Thyroid gland (tissue), 4 donors: ENCODE measurements around the gene MAD1L1. TPM values are rescaled to one million over a fixed set of nuclear protein-coding genes. Genes with fewer than 3 reads are reported as not detected.

Experiments used
- DNase-seq, 2 donors: peaks; one replicate each; pipeline ENCODE4 v3.0.0-alpha.2; 2019
- H3K27ac ChIP-seq, 3 donors: fragments of 200-600 bp; sonication (generic); 1 replicate in 2 of 3; 2 replicates in 1 of 3; pipeline ENCODE4 v1.5.1; 2016 to 2019; ENCODE audit warnings: mild to moderate bottlenecking in 1 of 3, moderate library complexity in 1 of 3
- H3K27me3 ChIP-seq: fragments of 200-600 bp; sonication (generic); one replicate; pipeline ENCODE4 v1.5.1; 2019
- H3K36me3 ChIP-seq, 2 donors: fragments of 200-600 bp; sonication (generic); one replicate each; pipeline ENCODE4 v1.5.1; 2016 to 2019
- H3K4me1 ChIP-seq, 2 donors: fragments of 200-600 bp; sonication (generic); one replicate each; pipeline ENCODE4 v1.5.1; 2017 to 2019
- H3K4me3 ChIP-seq, 3 donors: fragments of 200-600 bp; sonication (generic); replicated peaks in 1 of 3; 1 replicate in 2 of 3; 2 replicates in 1 of 3; pipeline ENCODE4 v1.5.1; 2016; ENCODE audit warnings: mild to moderate bottlenecking in 1 of 3
- H3K9me3 ChIP-seq: fragments of 200-600 bp; sonication (generic); one replicate; pipeline ENCODE4 v1.5.1; 2017
- POLR2A ChIP-seq, 2 donors: fragments of 450-650 bp; IDR thresholded peaks; one replicate each; pipeline ENCODE4 v1.6.1; 2017; ENCODE audit warnings: antibody characterized with exemption in 2 of 2, mild to moderate bottlenecking in 2 of 2, moderate library complexity in 1 of 2
- WGBS, 2 donors: methylation state at CpG; one replicate each; pipeline ENCODE4 v1.1.5; 2017; 5-methylcytosine and 5-hydroxymethylcytosine counted together
- intact Hi-C: fragments of 100-400 bp; cut with DNase I; formaldehyde crosslinking; loops from one replicate; pipeline ENCODE4 v1.15.1; 2023
- total RNA-seq, 4 donors: library from RNA; depleted of rRNA; stranded (reverse); fragments of >200 nt; gene quantifications; one replicate each; pipeline ENCODE4 v1.2.3, GENCODE V29; 2016
- TF ChIP-seq, protein P1 (sequence below), 6 experiments: fragments of 200-600 bp in 3 of 6; fragments of 450-650 bp in 3 of 6; sonication (generic) in 3 of 6; IDR thresholded peaks; one replicate each; pipeline ENCODE4 v1.5.1; 2016 to 2019; ENCODE audit warnings: antibody characterized with exemption in 6 of 6, mild to moderate bottlenecking in 2 of 6, inconsistent platforms in 1 of 6, moderate library complexity in 1 of 6

The MAD1L1 gene
- total RNA-seq, 4 donors from 2014 or later, result 27.4 to 38.6 (median 33.9) TPM

DNA sequence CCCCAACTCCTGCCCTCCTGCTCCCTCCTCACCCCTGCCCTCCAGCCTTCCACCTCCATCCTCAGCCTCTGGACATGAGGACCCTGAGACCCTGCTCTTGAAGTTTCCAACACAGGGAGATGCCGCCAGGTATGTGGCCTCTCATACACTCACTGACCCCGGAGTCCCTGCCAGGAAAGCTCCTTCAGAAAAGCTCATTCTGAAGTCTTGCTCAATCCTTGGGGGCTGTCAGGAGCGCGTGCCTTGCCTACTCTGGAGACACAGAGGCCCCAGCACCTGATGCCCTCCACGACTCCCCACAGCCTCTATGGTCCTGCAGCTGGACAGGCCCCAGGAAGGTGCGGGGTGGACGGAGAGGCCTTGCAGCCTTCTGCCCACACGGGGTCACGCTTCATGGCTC is 20.3 kb upstream of the MAD1L1 start:
- DNase-seq, result no peak
- H3K9me3 ChIP-seq, result no peaks in the 10 kb centered on the region
- 66 to 88% methylated on average over 7 of the region's 9 CpGs for WGBS, 2 donors
- no peak for TF ChIP-seq POLR2A (IDR thresholded peaks at IDR 0.05)
- TF ChIP-seq, protein P1, sequence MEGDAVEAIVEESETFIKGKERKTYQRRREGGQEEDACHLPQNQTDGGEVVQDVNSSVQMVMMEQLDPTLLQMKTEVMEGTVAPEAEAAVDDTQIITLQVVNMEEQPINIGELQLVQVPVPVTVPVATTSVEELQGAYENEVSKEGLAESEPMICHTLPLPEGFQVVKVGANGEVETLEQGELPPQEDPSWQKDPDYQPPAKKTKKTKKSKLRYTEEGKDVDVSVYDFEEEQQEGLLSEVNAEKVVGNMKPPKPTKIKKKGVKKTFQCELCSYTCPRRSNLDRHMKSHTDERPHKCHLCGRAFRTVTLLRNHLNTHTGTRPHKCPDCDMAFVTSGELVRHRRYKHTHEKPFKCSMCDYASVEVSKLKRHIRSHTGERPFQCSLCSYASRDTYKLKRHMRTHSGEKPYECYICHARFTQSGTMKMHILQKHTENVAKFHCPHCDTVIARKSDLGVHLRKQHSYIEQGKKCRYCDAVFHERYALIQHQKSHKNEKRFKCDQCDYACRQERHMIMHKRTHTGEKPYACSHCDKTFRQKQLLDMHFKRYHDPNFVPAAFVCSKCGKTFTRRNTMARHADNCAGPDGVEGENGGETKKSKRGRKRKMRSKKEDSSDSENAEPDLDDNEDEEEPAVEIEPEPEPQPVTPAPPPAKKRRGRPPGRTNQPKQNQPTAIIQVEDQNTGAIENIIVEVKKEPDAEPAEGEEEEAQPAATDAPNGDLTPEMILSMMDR (IDR thresholded peaks at IDR 0.05), result no peak
- H3K4me1 ChIP-seq, result no peaks in the 10 kb centered on the region
- intact Hi-C loops, result no loop called here
- no peak overlapping the region for H3K27ac ChIP-seq
- H3K27me3 ChIP-seq, result no peaks in the 10 kb centered on the region
- no peak overlapping the region for H3K4me3 ChIP-seq
- H3K36me3 ChIP-seq, result peaks cover 6 to 8% of the 10 kb centered on the region in 2 donors

DNA sequence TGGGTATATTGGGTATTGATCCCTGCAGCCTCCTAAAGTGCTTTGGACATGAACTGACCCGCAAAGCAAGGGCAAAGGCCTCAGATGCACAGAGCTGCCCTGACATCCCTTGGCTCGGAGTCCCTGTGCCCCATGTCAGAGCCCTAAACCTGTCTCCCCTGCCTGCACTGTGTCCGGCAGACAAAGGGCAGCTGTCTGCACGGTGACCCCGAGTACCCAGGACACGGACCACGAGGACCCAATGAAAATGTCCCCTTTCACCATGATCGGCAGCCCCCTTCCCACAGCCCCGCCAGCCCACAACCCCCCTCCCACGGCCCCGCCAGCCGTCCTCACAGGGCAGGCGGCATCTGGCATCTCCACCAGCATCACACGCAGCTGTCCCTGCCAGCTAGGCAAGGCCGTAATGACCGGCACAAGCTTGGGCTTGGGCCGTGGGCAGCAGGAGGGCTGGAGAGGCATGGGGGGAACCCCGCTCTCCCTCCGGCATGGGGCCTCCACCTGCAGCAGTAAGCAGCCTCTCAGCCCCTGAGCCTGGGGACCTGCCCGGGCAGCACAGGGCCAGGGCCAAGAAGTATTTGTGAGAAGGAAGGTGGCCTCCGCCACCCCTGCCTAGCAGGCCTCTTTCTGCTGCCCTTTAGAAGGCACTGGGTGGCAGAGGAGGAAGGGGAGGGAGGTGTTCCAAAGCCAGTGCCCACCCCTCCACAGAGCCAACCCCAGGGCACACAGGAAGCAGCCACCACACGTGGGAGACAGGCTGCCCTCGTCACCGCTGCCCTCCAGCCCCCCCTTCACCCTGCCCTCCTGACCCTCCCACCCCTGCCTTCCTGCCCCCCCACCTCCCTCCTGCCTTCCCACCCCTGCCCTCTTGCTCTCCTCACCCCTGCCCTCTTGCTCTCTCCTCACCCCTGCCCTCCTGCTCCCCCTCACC is 19.4 kb upstream of the MAD1L1 start:
- Histone ChIP-seq H3K27ac (no peak overlapping the region), H3K36me3 (peaks cover 6 to 8% of the 10 kb centered on the region in 2 donors)
- TF ChIP-seq, protein P1 (IDR thresholded peaks at IDR 0.05), result no peak
- TF ChIP-seq POLR2A (IDR thresholded peaks at IDR 0.05), result no peak

DNA sequence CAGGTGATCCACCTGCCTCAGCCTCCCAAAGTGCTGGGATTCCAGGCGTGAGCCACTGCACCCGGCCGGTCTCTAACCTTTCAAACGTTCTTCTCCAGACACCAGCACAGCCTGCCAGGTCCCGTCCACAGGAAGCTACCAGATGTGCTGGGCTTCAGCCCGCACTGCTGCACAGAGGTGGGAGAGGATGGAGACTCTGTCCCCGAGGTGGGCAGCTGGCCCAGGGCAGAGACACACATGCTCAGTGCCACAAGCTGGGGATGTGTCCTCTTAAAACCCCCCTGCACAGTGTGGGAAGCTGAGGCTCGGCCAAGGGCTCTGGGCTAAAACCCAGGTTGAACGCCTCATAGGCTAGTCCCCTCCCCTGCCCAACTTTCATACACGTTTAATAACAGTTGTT is 18.6 kb upstream of the MAD1L1 start:
- H3K27ac ChIP-seq, result no peak overlapping the region
- no peaks in the 10 kb centered on the region for H3K4me1 ChIP-seq
- H3K27me3 ChIP-seq, result no peaks in the 10 kb centered on the region
- no peaks in the 10 kb centered on the region for H3K9me3 ChIP-seq
- no peak for TF ChIP-seq POLR2A (IDR thresholded peaks at IDR 0.05)
- TF ChIP-seq, protein P1 (IDR thresholded peaks at IDR 0.05), result no peak
- intact Hi-C loops, result no loop called here
- WGBS, 2 donors, result 85 to 87% methylated on average over 7 to 10 of the region's 10 CpGs
- no peak overlapping the region for H3K4me3 ChIP-seq
- H3K36me3 ChIP-seq, result peaks cover 3 to 4% of the 10 kb centered on the region in 2 donors
- DNase-seq, result no peak

More for the DNA sequence above, 19.4 kb upstream of the MAD1L1 start:
- DNase-seq, result no peak
- Histone ChIP-seq H3K27me3 (no peaks in the 10 kb centered on the region), H3K9me3 (no peaks in the 10 kb centered on the region), H3K4me3 (no peak overlapping the region), H3K4me1 (no peaks in the 10 kb centered on the region)
- WGBS, 2 donors, result 88% methylated on average over 24 of the region's 24 CpGs
- intact Hi-C loops, result no loop called here

DNA sequence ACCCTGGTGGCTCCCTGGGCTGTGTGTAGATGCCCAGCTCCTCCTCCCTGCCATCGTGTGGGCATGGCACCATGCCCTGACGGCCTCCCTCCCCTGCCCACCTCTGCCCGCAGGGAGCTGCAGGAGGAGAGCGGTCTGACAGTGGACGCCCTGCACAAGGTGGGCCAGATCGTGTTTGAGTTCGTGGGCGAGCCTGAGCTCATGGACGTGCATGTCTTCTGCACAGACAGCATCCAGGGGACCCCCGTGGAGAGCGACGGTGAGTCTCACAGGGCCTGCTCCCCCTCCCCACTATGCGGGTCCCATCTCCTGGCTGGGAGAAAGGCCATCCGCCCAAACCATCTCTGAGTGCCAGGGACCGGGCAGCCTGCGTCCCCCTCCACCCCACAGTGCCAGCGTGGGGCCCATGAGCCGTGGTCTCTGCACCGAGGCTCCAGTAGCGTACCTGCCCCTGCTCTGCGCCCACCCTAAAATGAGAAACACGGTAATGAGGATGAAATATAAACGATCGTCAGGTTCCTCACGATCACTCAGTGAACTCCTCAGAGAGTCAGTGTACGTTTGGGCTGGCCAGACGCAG is 17.1 kb upstream of the MAD1L1 start:
- no peak overlapping the region for H3K27ac ChIP-seq
- no peaks in the 10 kb centered on the region for H3K27me3 ChIP-seq
- no peak overlapping the region for H3K4me3 ChIP-seq
- WGBS, 2 donors, result 68 to 85% methylated on average over 8 to 15 of the region's 27 CpGs
- H3K9me3 ChIP-seq, result no peaks in the 10 kb centered on the region
- no peak for DNase-seq
- H3K4me1 ChIP-seq, result no peaks in the 10 kb centered on the region
- H3K36me3 ChIP-seq, result no peaks in the 10 kb centered on the region
- no peak for TF ChIP-seq POLR2A (IDR thresholded peaks at IDR 0.05)
- TF ChIP-seq, protein P1 (IDR thresholded peaks at IDR 0.05), result no peak
- intact Hi-C loops, result loop anchor here (10.0 kb wide), 1 partner anchor 105 kb away; the partner anchor contains the start of gene EIF3B
